PC-9 (cell line): ENCODE measurements around the gene BBX. TPM values are rescaled to one million over a fixed set of nuclear protein-coding genes. Genes with fewer than 3 reads are reported as not detected.

Source experiments
- BruUV-seq: library from RNA; stranded (reverse); fragments of 400-500 nt; replicated peaks from 2 replicates; lab custom pipeline; 2021; lab: Mats Ljungman, UMichigan
- CTCF ChIA-PET: fragments of 300-600 bp; sonication (Branson Sonifier 250); formaldehyde crosslinking; loops from one replicate; lab custom pipeline; 2022; ENCODE audit warnings: antibody characterized with exemption; lab: Charles Lee
- POLR2A ChIA-PET: fragments of 300-600 bp; sonication (Branson Sonifier 250); formaldehyde crosslinking; loops from one replicate; lab custom pipeline; 2022; ENCODE audit warnings: antibody characterized with exemption; ENCODE audit not compliant: unreplicated experiment; lab: Charles Lee
- DNase-seq, 2 experiments: peaks; one replicate each; pipeline versions ENCODE4 v3.0.0 to v3.0.0-alpha.2; 2015 to 2022; ENCODE audit warnings: mixed read lengths in 1 of 2
- H2AFZ ChIP-seq: fragments of 200-600 bp; sonication (generic); 2 replicates; pipeline ENCODE4 v1.8.1; 2017; ENCODE audit warnings: antibody characterized with exemption
- H3F3A ChIP-seq: fragments of 200-600 bp; sonication (generic); 2 replicates; pipeline ENCODE4 v1.8.1; 2017; ENCODE audit warnings: antibody characterized with exemption, mild to moderate bottlenecking, low read depth; ENCODE audit not compliant: insufficient read depth
- H3K27ac ChIP-seq: fragments of 200-600 bp; sonication (generic); 2 replicates; pipeline ENCODE4 v1.6.1; 2016; ENCODE audit warnings: mixed run types
- H3K27me3 ChIP-seq: fragments of 200-600 bp; sonication (generic); 2 replicates; pipeline ENCODE4 v1.6.1; 2016; ENCODE audit warnings: low read depth, mixed run types; ENCODE audit not compliant: insufficient read depth
- H3K36me3 ChIP-seq: fragments of 200-600 bp; sonication (generic); 2 replicates; pipeline ENCODE4 v1.6.1; 2016; ENCODE audit warnings: low read depth, mixed run types
- H3K4me1 ChIP-seq: fragments of 200-600 bp; sonication (generic); replicated peaks from 2 replicates; pipeline ENCODE4 v1.6.1; 2016; ENCODE audit warnings: mixed run types; ENCODE audit not compliant: insufficient read depth
- H3K4me2 ChIP-seq: fragments of 200-600 bp; sonication (generic); 2 replicates; pipeline ENCODE4 v1.6.1; 2017; ENCODE audit warnings: mixed run types
- H3K4me3 ChIP-seq: fragments of 200-600 bp; sonication (generic); 2 replicates; pipeline ENCODE4 v1.6.1; 2016; ENCODE audit warnings: mixed run types
- H3K79me2 ChIP-seq: fragments of 200-600 bp; sonication (generic); 2 replicates; pipeline ENCODE4 v1.6.1; 2017; ENCODE audit warnings: low read depth, mixed run types
- H3K9me2 ChIP-seq: fragments of 200-600 bp; sonication (generic); 2 replicates; pipeline ENCODE4 v1.8.1; 2017; ENCODE audit warnings: mild to moderate bottlenecking; ENCODE audit not compliant: insufficient read depth
- H3K9me3 ChIP-seq: fragments of 200-600 bp; sonication (generic); 2 replicates; pipeline ENCODE4 v1.8.1; 2016; ENCODE audit warnings: low read depth; ENCODE audit not compliant: insufficient read depth
- H4K20me1 ChIP-seq: fragments of 200-600 bp; sonication (generic); 2 replicates; pipeline ENCODE4 v1.8.1; 2017; ENCODE audit not compliant: insufficient read depth
- CTCF ChIP-seq: fragments of 200-600 bp; sonication (generic); conservative IDR thresholded peaks from 2 replicates; pipeline ENCODE4 v1.6.1; 2017; ENCODE audit warnings: mixed run types, antibody characterized with exemption, mild to moderate bottlenecking, moderate library complexity
- EZH2 ChIP-seq: fragments of 200-600 bp; sonication (generic); IDR thresholded peaks from 2 replicates; pipeline ENCODE4 v1.8.0; 2017; ENCODE audit warnings: antibody characterized with exemption, low read depth
- intact Hi-C: fragments of 100-400 bp; cut with micrococcal nuclease; formaldehyde crosslinking; loops from one replicate; pipeline ENCODE4 v1.10.0; 2022; ENCODE audit not compliant: unreplicated experiment
- total RNA-seq: library from RNA; stranded (reverse); gene quantifications from 2 replicates; pipeline ENCODE4 v1.2.3, GENCODE V29; 2021

The BBX gene
- total RNA-seq, 1 experiment from 2014 or later = 91.7 TPM

GRCh38 chr3:107589454-107589853 lies 66.7 kb downstream of the BBX start:
- Histone ChIP-seq H3K36me3 (no peaks in the 10 kb centered on the region), H3F3A (no peaks in the 10 kb centered on the region), H2AFZ (no peak overlapping the region), H3K27ac (no peak overlapping the region), H3K4me3 (no peak overlapping the region), H3K27me3 (no peaks in the 10 kb centered on the region), H3K9me3 (no peaks in the 10 kb centered on the region), H3K4me1 (no peaks in the 10 kb centered on the region), H4K20me1 (no peaks in the 10 kb centered on the region), H3K9me2 (no peaks in the 10 kb centered on the region), H3K79me2 (no peaks in the 10 kb centered on the region), H3K4me2 (no peak overlapping the region)
- CTCF ChIA-PET = no interaction called here
- POLR2A ChIA-PET = no interaction called here
- no TSS peak for BruUV-seq
- intact Hi-C loops = no loop called here
- TF ChIP-seq EZH2 = no peak
- TF ChIP-seq CTCF = no peak
- no peak for DNase-seq

- Histone ChIP-seq H3K79me2 (no peaks in the 10 kb centered on the region), H4K20me1 (no peaks in the 10 kb centered on the region), H3K4me1 (no peaks in the 10 kb centered on the region), H3K36me3 (no peaks in the 10 kb centered on the region), H3K4me2 (no peak overlapping the region), H3K27me3 (no peaks in the 10 kb centered on the region), H2AFZ (no peak overlapping the region), H3K4me3 (no peak overlapping the region), H3K27ac (no peak overlapping the region), H3K9me2 (no peaks in the 10 kb centered on the region), H3K9me3 (no peaks in the 10 kb centered on the region), H3F3A (no peaks in the 10 kb centered on the region)
- DNase-seq = no peak
- ChIA-PET CTCF (no interaction called here), POLR2A (no interaction called here)
- intact Hi-C loops = no loop called here
- TF ChIP-seq CTCF (no peak), EZH2 (no peak)
- no TSS peak for BruUV-seq
Observed at GRCh38 chr3:107590786-107591185, 68.0 kb downstream of the BBX start.

- no peaks in the 10 kb centered on the region for H3K79me2 ChIP-seq
- no peaks in the 10 kb centered on the region for H4K20me1 ChIP-seq
- no peak overlapping the region for H3K4me2 ChIP-seq
- CTCF ChIA-PET = no interaction called here
- no peak overlapping the region for H3K27ac ChIP-seq
- no peak for DNase-seq
- POLR2A ChIA-PET = no interaction called here
- BruUV-seq = no TSS peak
- H3F3A ChIP-seq = no peaks in the 10 kb centered on the region
- intact Hi-C loops = no loop called here
- TF ChIP-seq CTCF (no peak), EZH2 (no peak)
- no peaks in the 10 kb centered on the region for H3K9me2 ChIP-seq
- H3K9me3 ChIP-seq = no peaks in the 10 kb centered on the region
- H3K4me3 ChIP-seq = no peak overlapping the region
- no peaks in the 10 kb centered on the region for H3K36me3 ChIP-seq
- H2AFZ ChIP-seq = no peak overlapping the region
- no peaks in the 10 kb centered on the region for H3K27me3 ChIP-seq
- no peaks in the 10 kb centered on the region for H3K4me1 ChIP-seq
Observed at GRCh38 chr3:107592073-107592472, 69.3 kb downstream of the BBX start.
